ENCODE results near the gene SLC7A7. TPM values are rescaled to one million over a fixed set of nuclear protein-coding genes. Genes with fewer than 3 reads are reported as not detected.

The SLC7A7 gene
- total and polyA plus RNA-seq, 7 donors: 0.93 to 2.6 (median 1.8) TPM

DNA sequence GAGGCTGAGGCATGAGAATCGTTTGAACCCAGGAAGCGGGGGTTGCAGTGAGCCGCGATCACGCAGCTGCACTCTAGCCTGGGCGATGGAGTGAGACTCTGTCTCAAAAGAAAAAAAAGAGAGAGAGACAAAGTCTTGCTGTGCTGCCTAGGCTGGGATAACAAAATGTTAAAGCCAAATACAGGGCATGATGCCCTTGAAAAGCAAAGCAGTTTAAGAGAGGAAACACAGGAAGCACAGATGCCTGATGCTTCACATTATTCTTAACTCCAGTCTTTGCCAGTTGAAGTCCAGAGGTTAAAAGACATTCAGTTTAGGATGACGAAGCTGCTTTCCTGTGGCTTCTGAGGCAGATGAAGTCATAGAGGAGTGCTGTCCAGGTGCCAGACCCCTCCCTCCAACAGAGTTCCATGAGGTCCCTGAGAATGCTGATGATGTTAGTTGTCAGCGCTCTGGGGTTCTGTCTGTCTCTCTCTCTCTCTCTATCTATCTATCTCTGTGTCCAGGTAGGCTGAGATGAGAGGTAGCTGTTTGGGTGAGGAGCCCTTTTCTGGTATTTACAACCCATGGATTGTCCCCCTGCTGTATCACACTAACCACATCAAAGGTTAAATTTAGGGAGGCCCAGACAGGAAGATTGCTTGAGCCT lies 9.6 kb upstream of the SLC7A7 start:
- Histone ChIP-seq H3K27me3 (ENCODE audit: insufficient read depth in 3 of 3, low read length in 2 of 3) (no peaks in the 10 kb centered on the region), H3K4me1 (no peaks in the 10 kb centered on the region), H3K27ac (no peak overlapping the region), H3K9me3 (no peaks in the 10 kb centered on the region), H3K4me3 (no peak overlapping the region), H3K36me3 (ENCODE audit: insufficient read depth in 1 of 2, low read depth in 1 of 2) (no peaks in the 10 kb centered on the region)
- ATAC-seq (no peak), DNase-seq (no peak)
- intact Hi-C loops (cut with DNase I): loop anchor here in 1 of 2 donors (5.0 kb wide), 1 partner anchor 268 kb away; no protein-coding TSS in a partner anchor
- TF ChIP-seq, protein P1, sequence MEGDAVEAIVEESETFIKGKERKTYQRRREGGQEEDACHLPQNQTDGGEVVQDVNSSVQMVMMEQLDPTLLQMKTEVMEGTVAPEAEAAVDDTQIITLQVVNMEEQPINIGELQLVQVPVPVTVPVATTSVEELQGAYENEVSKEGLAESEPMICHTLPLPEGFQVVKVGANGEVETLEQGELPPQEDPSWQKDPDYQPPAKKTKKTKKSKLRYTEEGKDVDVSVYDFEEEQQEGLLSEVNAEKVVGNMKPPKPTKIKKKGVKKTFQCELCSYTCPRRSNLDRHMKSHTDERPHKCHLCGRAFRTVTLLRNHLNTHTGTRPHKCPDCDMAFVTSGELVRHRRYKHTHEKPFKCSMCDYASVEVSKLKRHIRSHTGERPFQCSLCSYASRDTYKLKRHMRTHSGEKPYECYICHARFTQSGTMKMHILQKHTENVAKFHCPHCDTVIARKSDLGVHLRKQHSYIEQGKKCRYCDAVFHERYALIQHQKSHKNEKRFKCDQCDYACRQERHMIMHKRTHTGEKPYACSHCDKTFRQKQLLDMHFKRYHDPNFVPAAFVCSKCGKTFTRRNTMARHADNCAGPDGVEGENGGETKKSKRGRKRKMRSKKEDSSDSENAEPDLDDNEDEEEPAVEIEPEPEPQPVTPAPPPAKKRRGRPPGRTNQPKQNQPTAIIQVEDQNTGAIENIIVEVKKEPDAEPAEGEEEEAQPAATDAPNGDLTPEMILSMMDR (IDR thresholded peaks at IDR 0.05): no peak
- WGBS, 3 donors: 53 to 56% (median 53%) methylated on average over 8 of the region's 8 CpGs

DNA sequence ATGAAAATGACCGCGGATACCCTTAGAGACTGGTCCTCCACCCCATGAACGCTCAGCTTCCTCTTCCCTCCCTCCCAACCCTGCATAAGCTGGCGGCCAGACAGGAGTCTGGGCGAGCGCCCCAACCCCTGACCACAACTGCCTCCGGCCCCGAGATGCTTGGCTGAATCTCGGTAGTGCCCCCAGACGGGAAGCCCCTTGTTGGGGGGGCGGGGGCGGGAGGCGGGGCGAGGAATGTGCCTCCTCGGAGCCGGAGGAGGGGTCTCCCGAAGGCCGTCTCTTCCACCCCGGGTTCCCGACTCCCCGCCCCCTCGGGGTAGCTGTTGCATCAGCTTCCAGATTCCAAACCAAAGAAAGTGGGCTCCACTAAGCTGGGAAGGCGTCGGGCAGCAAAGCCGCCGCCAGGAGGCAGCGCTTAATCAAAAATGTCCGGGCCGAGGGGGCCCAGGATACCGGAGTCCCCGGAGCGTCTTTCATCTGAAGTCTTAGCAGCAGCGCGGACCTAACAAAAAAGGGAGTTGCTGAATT lies 7.4 kb upstream of the SLC7A7 start:
- 1 to 2% (median 2%) methylated on average over 31 to 34 of the region's 34 CpGs for WGBS, 3 donors
- TF ChIP-seq, protein P1 (IDR thresholded peaks at IDR 0.05): peak; percentile 83

DNA sequence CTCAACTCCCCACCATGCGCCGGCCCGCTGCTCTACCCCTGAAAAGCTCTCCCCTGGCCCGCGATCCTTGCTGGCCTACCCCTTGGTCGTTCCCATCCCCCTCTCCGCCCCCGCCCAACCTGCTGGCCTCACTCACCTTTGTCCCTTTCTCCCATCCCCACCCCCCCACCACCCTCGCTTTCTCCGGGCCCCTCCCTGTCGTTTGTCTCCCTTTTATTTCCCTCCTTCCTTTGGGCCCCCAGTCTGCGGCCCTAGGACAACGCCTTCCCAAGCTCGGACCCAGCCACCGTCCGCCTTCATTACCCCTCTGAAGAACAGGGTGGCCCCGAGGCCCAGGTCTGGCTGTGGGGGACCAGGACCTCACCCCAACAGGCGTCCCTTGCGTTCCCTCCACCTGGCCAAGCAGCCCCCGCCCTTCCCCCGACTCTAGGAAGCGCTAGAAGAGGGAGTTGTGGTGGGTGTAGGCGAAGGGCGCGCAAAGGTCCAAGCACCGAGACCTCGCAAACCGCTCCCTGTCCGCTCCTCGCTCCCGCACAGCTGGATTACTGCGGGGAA lies 6.9 kb upstream of the SLC7A7 start:
- Histone ChIP-seq H3K4me3 (peak overlapping the region; percentile 41), H3K27ac (no peak overlapping the region), H3K36me3 (ENCODE audit: insufficient read depth in 1 of 2, low read depth in 1 of 2) (no peaks in the 10 kb centered on the region), H3K27me3 (ENCODE audit: insufficient read depth in 3 of 3, low read length in 2 of 3) (peaks cover 0 to 2% (median 0%) of the 10 kb centered on the region in 3 donors), H3K9me3 (no peaks in the 10 kb centered on the region), H3K4me1 (no peaks in the 10 kb centered on the region)
- ATAC-seq: no peak
- 68 to 78% (median 72%) methylated on average over 31 to 32 of the region's 32 CpGs for WGBS, 3 donors
- no peak for DNase-seq
- intact Hi-C loops (cut with DNase I): loop anchor here in 1 of 2 donors (1.0 to 5.0 kb wide), 2 partner anchors 31 to 265 kb away; no protein-coding TSS in a partner anchor
- TF ChIP-seq, protein P1 (IDR thresholded peaks at IDR 0.05): no peak

More for the DNA sequence above, 7.4 kb upstream of the SLC7A7 start:
- H3K36me3 ChIP-seq (ENCODE audit: insufficient read depth in 1 of 2, low read depth in 1 of 2): no peaks in the 10 kb centered on the region
- H3K27ac ChIP-seq: no peak overlapping the region
- DNase-seq (peak; percentile 81 to 85), ATAC-seq (peak; percentile 83 to 95 (median 86))
- H3K9me3 ChIP-seq: no peaks in the 10 kb centered on the region
- intact Hi-C loops (cut with DNase I): loop anchor here in 1 of 2 donors (1.0 to 5.0 kb wide), 2 partner anchors 31 to 265 kb away; no protein-coding TSS in a partner anchor
- no peaks in the 10 kb centered on the region for H3K4me1 ChIP-seq
- H3K27me3 ChIP-seq (ENCODE audit: insufficient read depth in 3 of 3, low read length in 2 of 3): peaks cover 0 to 2% (median 0%) of the 10 kb centered on the region in 3 donors
- H3K4me3 ChIP-seq: peak overlapping the region; percentile 41

DNA sequence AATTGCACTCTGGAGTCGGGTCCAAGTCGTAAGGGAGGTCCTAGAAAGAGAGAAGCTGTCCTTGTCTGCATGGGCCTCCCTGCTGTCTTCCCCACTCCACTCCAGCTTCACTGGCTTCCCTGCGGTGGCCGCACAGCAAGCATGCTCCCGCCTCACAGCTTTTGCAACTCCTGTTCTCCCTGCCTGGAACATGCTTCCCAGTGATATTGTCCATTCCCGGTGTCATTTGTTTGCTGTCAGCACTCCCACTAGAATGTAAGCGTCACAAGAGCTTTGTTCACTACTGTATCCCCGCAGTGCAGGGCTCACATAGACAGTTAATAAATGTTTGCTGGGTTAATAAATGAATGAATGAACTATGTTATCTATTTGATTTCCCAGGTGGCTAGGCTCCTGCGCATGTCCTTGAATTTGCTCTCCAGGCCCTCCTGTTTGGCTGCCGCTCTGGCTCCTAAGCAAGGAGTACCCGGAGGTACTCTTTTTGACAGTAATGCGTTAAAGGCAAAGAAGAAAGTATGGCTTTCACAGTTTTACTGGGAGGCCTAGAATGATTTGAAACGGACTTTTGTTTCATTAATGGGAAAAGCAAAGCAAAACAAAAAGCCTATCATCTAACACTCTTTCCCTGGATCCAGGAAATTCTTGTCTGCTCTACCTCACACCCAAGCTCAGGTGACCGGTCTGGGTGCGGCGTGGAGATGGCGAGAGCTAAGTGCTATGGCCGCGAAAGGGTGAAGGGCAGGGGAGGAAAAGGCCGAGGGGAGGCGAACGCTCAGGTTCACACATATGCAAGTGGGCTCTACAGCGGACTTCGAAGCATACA lies 6.2 kb upstream of the SLC7A7 start:
- WGBS, 3 donors: 82 to 88% (median 86%) methylated on average over 24 of the region's 24 CpGs
- Histone ChIP-seq H3K27ac (no peak overlapping the region), H3K4me1 (no peaks in the 10 kb centered on the region), H3K36me3 (ENCODE audit: insufficient read depth in 1 of 2, low read depth in 1 of 2) (no peaks in the 10 kb centered on the region), H3K9me3 (no peaks in the 10 kb centered on the region), H3K27me3 (ENCODE audit: insufficient read depth in 3 of 3, low read length in 2 of 3) (peaks cover 0 to 2% (median 0%) of the 10 kb centered on the region in 3 donors), H3K4me3 (no peak overlapping the region)
- TF ChIP-seq, protein P1 (IDR thresholded peaks at IDR 0.05): no peak
- intact Hi-C loops (cut with DNase I): loop anchor here (1.0 to 5.0 kb wide), 3 partner anchors 31 to 264 kb away; no protein-coding TSS in a partner anchor
- DNase-seq (no peak), ATAC-seq (no peak)

Measured in psoas muscle (tissue), 8 donors.